NCI-H460 (cell line): ENCODE results near the gene MTMR1. TPM values are rescaled to one million over a fixed set of nuclear protein-coding genes. Genes with fewer than 3 reads are reported as not detected.

ENCODE experiments used
- DNase-seq: peaks from one replicate; pipeline ENCODE4 v3.0.0-alpha.2; 2016; ENCODE audit warnings: low read depth; ENCODE audit errors: extremely low read depth
- total RNA-seq: library from RNA; depleted of rRNA; stranded (reverse); fragments of >200 nt; shearing (Covaris generic); gene quantifications from 2 replicates; pipeline ENCODE4 v1.2.3, GENCODE V29; 2014

The MTMR1 gene
- total RNA-seq, 1 experiment from 2014 or later: 19.9 TPM

- no peak for DNase-seq
Measured at GRCh38 chrX:150761176-150761818, 68.1 kb downstream of the MTMR1 start.

- DNase-seq: no peak
Measured at GRCh38 chrX:150761819-150762216, 68.6 kb downstream of the MTMR1 start.

- no peak for DNase-seq
Measured at GRCh38 chrX:150762258-150763165, 69.3 kb downstream of the MTMR1 start.

- DNase-seq: no peak
Measured at GRCh38 chrX:150763303-150763797, 70.2 kb downstream of the MTMR1 start.

GRCh38 chrX:150763810-150764209, 70.6 kb downstream of the MTMR1 start:
- no peak for DNase-seq

- DNase-seq: no peak
Measured at GRCh38 chrX:150765237-150765636, 72.0 kb downstream of the MTMR1 start.

- no peak for DNase-seq
Measured at GRCh38 chrX:150765782-150766350, 72.7 kb downstream of the MTMR1 start.

- DNase-seq: no peak
Measured at GRCh38 chrX:150766351-150767044, 73.3 kb downstream of the MTMR1 start.

GRCh38 chrX:150767045-150767395, 73.8 kb downstream of the MTMR1 start:
- no peak for DNase-seq

GRCh38 chrX:150767475-150768131, 74.4 kb downstream of the MTMR1 start:
- DNase-seq: no peak

GRCh38 chrX:150768132-150768485, 74.9 kb downstream of the MTMR1 start:
- no peak for DNase-seq

- no peak for DNase-seq
Measured at GRCh38 chrX:150768580-150769190, 75.5 kb downstream of the MTMR1 start.

- DNase-seq: no peak
Measured at GRCh38 chrX:150769408-150769807, 76.2 kb downstream of the MTMR1 start.

- no peak for DNase-seq
Measured at GRCh38 chrX:150770623-150771022, 77.4 kb downstream of the MTMR1 start.

GRCh38 chrX:150771116-150771515, 77.9 kb downstream of the MTMR1 start:
- no peak for DNase-seq

GRCh38 chrX:150772150-150772970, 79.2 kb downstream of the MTMR1 start:
- DNase-seq: peak; percentile 71

- DNase-seq: no peak
Measured at GRCh38 chrX:150773117-150773516, 79.9 kb downstream of the MTMR1 start.

- no peak for DNase-seq
Measured at GRCh38 chrX:150773634-150774033, 80.4 kb downstream of the MTMR1 start.
